GM12878 (cell line): Measurements from ENCODE around the gene SANBR.

Experiments used
- ASH2L ChIP-seq: fragments of 300-600, 200-600 bp; sonication (generic); IDR thresholded peaks from 2 replicates; pipeline ENCODE4 v1.6.1; 2017; ENCODE audit warnings: low read depth, mild to moderate bottlenecking, borderline replicate concordance
- BACH1 ChIP-seq: fragments of 450-650 bp; IDR thresholded peaks from 2 replicates; pipeline ENCODE4 v1.6.1; 2017; ENCODE audit warnings: mild to moderate bottlenecking, borderline replicate concordance
- CHD2 ChIP-seq: IDR thresholded peaks from 2 replicates; pipeline ENCODE4 v1.6.1; 2011; ENCODE audit warnings: low read depth, low read length, improper control_type of control experiment, borderline replicate concordance
- E2F4 ChIP-seq: IDR thresholded peaks from 2 replicates; pipeline ENCODE4 v1.6.1; 2012; ENCODE audit warnings: low read depth, low read length, improper control_type of control experiment
- EGR1 ChIP-seq, 2 experiments: IDR thresholded peaks; 1 replicate in 1 of 2; 2 replicates in 1 of 2; pipeline ENCODE4 v1.6.1; 2011 to 2012; ENCODE audit warnings: low read depth in 2 of 2, low read length in 2 of 2, borderline replicate concordance in 1 of 2, mild to moderate bottlenecking in 1 of 2, moderate library complexity in 1 of 2
- EZH2 ChIP-seq: IDR thresholded peaks from 2 replicates; pipeline ENCODE4 v1.6.1; 2012; ENCODE audit warnings: low read depth, mild to moderate bottlenecking, control low read depth, inconsistent platforms, low read length, borderline replicate concordance; ENCODE audit not compliant: control insufficient read depth
- IRF4 ChIP-seq: IDR thresholded peaks from 2 replicates; pipeline ENCODE4 v1.6.1; 2011; ENCODE audit warnings: low read depth, low read length
- NRF1 ChIP-seq: conservative IDR thresholded peaks from 2 replicates; pipeline ENCODE4 v1.6.1; 2011; ENCODE audit warnings: mild to moderate bottlenecking, low read depth, low read length, improper control_type of control experiment
- POLR2A ChIP-seq: IDR thresholded peaks from 2 replicates; pipeline ENCODE4 v1.6.1; 2011; ENCODE audit warnings: low read depth, mild to moderate bottlenecking, low read length
- POLR2AphosphoS5 ChIP-seq: IDR thresholded peaks from 2 replicates; pipeline ENCODE4 v1.6.1; 2011; ENCODE audit warnings: mild to moderate bottlenecking, low read length, inconsistent platforms
- TAF1 ChIP-seq: IDR thresholded peaks from 2 replicates; pipeline ENCODE4 v1.6.1; 2011; ENCODE audit warnings: mild to moderate bottlenecking, low read depth, low read length, borderline replicate concordance
- ZNF622 ChIP-seq: fragments of 450-650 bp; IDR thresholded peaks from 2 replicates; pipeline ENCODE4 v1.6.1; 2017; ENCODE audit warnings: mild to moderate bottlenecking, inconsistent platforms
- TF ChIP-seq, protein P1 (sequence below): IDR thresholded peaks from 2 replicates; pipeline ENCODE4 v1.6.1; 2012; ENCODE audit warnings: low read depth, low read length, improper control_type of control experiment
- TF ChIP-seq, protein P2 (sequence below): IDR thresholded peaks from 2 replicates; pipeline ENCODE4 v1.6.1; 2011; ENCODE audit warnings: low read depth, mild to moderate bottlenecking, low read length, moderate library complexity, borderline replicate concordance; ENCODE audit errors: extremely low read depth

DNA sequence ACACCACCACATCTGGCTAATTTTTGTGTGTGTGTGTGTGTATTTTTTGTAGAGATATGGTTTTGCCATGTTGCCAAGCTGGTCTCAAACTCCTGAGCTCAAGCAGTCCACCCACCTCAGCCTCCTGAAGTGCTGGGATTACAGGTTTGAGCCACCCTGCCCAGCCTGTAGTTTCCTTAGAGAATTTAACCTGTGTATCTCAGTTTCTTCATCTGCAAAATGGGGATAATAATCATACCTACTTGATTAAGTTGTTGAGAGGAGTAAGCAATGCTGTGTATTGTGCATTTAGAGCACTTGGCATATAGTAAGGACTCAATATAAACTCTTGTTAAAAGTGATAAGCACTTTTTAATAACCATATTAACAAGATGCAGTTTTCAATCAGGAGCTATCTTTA lies 6.3 kb upstream of the SANBR start:
- no peak for TF ChIP-seq E2F4
- no peak for TF ChIP-seq POLR2A
- TF ChIP-seq CHD2: no peak
- TF ChIP-seq, protein P1, sequence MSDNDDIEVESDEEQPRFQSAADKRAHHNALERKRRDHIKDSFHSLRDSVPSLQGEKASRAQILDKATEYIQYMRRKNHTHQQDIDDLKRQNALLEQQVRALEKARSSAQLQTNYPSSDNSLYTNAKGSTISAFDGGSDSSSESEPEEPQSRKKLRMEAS: no peak
- no peak for TF ChIP-seq EGR1 (IDR thresholded peaks at IDR 0.05; ENCODE audit: borderline replicate concordance in 1 of 2, low read depth in 2 of 2, low read length in 2 of 2)
- TF ChIP-seq IRF4: no peak
- no peak for TF ChIP-seq POLR2AphosphoS5
- TF ChIP-seq BACH1: no peak
- no peak for TF ChIP-seq ASH2L
- TF ChIP-seq, protein P2, sequence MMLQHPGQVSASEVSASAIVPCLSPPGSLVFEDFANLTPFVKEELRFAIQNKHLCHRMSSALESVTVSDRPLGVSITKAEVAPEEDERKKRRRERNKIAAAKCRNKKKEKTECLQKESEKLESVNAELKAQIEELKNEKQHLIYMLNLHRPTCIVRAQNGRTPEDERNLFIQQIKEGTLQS: no peak
- TF ChIP-seq ZNF622: no peak
- TF ChIP-seq EZH2: no peak
- no peak for TF ChIP-seq TAF1
- no peak for TF ChIP-seq NRF1
